GM21825 (cell line): Measurements from ENCODE around the gene MCHR1.

ENCODE experiments used
- ATAC-seq: cut with Tn5 transposase; IDR thresholded peaks from one replicate; pipeline ENCODE4 v1.9.1; 2021; ENCODE audit warnings: mild to moderate bottlenecking, moderate library complexity; ENCODE audit not compliant: unreplicated experiment

MCHR1 gene

DNA sequence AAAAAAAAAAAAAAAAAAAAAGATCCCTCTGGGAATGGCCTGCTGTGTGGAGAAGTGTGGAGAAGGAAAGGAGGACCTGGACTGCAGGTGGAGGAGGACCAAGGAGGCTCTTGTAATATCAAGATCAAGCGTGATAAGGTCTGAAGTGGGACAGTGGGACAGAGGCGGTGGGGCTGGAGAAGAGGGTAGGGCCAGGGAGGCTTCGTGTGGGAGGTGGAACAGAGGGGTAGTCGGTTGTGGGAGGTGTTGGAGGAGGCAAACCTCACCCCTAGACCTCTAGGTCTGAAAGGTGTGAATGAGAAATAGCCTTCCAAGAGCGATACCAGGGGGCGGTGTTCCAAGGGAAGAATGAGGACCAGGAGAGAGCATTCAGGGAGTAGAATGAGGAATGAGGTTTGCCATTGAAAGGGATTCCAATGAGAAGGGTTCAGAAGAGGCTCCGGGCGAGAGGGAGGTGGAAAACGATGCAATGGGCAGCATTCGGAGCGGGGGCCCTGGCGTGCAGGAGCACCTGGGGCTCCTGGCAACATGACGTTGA lies 44.2 kb downstream of the MCHR1 start:
- no peak for ATAC-seq

DNA sequence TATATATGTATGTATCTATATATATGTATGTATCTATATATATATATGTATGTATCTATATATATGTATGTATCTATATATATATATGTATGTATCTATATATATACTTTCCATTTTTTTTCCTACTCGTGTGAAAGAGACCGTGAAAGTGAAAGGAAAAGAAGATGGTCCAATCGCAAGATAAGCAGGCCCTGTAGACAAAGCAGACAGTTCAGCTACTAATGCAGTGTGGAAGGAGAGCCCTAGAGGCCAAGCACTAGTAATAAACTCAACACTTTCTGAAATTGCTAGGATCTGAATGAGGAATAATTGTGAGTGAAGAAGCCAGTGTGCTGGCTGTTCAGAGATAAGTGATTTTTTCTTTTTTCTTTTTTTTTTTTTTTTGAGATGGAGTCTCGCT lies 47.2 kb downstream of the MCHR1 start:
- ATAC-seq, result no peak

DNA sequence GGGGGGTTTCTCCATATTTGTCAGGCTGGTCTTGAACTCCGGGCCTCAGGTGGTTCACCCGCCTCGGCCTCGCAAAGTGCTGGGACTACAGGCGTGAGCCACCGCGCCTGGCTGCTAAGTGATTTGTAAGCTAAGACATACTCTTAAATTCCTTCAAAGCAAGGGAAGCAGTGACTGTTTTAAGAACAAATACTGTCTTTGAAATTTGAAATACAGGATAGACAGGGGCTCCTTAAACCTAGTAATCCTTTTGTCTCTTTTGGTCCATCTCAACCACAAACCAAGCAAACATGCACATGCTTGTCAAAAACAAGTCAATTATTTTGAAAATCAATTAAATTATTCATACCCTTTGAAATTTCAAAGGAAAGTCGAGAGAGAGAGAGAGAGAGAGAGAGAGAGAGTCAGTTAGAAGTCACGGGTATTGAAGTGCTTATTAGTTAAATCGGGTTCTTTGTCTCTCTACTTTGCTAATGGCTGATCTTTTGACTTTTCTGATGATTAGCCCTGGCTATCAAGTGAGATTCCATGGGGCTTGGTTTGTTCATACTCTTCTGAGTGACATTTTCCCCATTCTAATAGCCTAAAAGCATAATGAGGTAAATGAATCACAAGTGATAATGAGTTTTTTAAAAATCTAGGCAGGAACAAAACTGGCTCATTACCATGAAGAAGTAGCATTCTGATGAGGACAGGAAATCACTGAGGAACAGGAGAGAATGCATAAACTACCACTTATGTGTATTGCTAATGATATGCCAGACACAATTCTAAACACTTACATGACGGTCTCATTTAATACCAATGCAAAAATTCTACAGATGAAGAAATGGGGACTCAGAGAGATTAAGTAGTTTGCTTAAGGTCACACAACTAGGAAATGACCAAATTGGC lies 48.0 kb downstream of the MCHR1 start:
- ATAC-seq, result no peak

DNA sequence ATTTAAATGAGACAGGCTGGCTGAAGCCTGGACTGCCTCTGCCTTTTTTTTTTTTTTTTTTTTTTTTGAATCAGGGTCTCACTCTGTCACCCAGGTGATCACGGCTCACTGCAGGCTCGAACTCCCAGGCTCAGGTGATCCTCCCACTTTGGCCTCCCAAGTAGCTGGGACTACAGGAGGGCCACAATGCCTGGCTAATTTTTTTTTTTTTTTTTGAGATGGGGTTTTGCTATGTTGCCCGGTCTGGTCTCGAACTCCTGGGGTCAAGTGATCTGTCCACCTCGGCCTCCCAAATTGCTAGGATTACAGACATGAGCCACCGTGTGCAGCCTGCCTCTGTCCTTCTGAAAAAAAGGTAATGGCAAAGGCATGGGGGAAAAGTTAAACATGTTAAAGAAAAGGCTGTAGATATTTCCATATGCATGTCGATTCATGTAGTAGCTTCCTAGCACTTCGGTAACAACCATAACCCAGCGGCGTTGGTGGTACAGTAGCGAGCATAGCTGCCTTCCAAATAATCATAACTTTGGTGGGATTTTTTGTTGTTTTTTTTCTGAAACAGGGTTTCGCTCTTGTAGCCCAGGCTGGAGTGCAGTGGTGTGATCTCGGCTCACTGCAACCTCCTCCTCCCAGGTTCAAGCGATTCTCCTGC lies 48.8 kb downstream of the MCHR1 start:
- no peak for ATAC-seq

DNA sequence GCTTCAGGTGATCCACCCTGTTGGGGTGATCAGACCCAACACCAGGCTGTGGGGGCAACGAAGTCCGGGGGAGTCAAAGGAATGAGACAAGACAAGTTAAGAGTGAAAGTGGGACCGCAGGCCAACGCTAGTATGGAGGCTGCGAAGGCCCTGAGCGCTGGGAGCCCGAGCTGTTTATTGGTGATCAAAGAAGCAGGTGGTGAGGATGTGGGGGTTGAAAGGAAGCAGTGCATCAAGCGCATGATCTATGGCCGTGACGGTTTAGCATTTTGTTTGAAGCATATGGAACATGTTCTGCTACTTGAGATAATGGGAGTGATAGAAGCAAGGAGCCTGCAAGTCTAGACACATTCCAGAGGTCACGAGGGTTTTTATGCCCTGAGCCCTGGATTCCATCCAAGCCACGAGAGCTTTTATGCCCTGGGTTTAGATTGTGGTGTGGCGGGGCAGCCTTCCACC lies 49.5 kb downstream of the MCHR1 start:
- ATAC-seq, result no peak

DNA sequence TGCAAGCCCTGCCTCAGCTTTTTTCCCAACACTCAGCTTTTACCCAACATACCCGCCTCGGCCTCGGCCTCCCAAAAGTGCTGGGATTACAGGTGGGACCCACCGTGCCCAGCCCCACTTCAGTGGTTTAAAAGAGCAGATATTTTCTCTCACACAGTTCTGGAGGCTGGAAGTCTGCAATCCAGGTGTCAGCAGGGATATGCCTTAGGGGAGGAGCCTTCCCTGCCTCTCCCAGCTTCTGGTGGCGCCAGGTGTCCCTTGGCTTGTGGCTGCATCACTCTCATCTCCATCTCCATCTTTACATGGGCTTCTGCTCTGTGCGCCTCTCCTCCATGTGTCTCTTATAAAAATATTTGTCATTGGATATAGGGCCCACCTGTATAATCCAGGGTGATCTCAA lies 50.0 kb downstream of the MCHR1 start:
- ATAC-seq, result no peak
